Calu3 (cell line): ENCODE measurements around the gene TCERG1. TPM values are rescaled to one million over a fixed set of nuclear protein-coding genes. Genes with fewer than 3 reads are reported as not detected.

Experiments
- BruUV-seq: library from RNA; stranded (reverse); fragments of 400-500 nt; replicated peaks from 2 replicates; lab custom pipeline; 2021; lab: Mats Ljungman, UMichigan
- CTCF ChIA-PET: fragments of 300-600 bp; sonication (Branson Sonifier 250); formaldehyde crosslinking; loops from one replicate; lab custom pipeline; 2022; ENCODE audit warnings: antibody characterized with exemption; lab: Charles Lee
- DNase-seq: peaks from one replicate; pipeline ENCODE4 v3.0.0; 2022
- H3K27ac Mint-ChIP-seq: one replicate; pipeline ENCODE4 v1.8.0; 2022; ENCODE audit warnings: mixed read lengths; ENCODE audit not compliant: unreplicated experiment
- H3K27me3 Mint-ChIP-seq: one replicate; pipeline ENCODE4 v1.8.0; 2022; ENCODE audit warnings: mixed read lengths; ENCODE audit not compliant: unreplicated experiment
- H3K36me3 Mint-ChIP-seq: one replicate; pipeline ENCODE4 v1.8.0; 2022; ENCODE audit warnings: mild to moderate bottlenecking, moderate library complexity, mixed read lengths; ENCODE audit not compliant: insufficient read depth, unreplicated experiment
- H3K4me1 Mint-ChIP-seq: one replicate; pipeline ENCODE4 v1.8.0; 2022; ENCODE audit warnings: mild to moderate bottlenecking, low read depth, mixed read lengths; ENCODE audit not compliant: unreplicated experiment
- H3K4me3 Mint-ChIP-seq: one replicate; pipeline ENCODE4 v1.8.0; 2022; ENCODE audit warnings: mild to moderate bottlenecking, low read depth, moderate library complexity, mixed read lengths; ENCODE audit not compliant: unreplicated experiment
- H3K9me3 Mint-ChIP-seq: one replicate; pipeline ENCODE4 v1.8.0; 2022; ENCODE audit warnings: low read depth, mixed read lengths; ENCODE audit not compliant: unreplicated experiment
- CTCF ChIP-seq: fragments of 200-600 bp; IDR thresholded peaks from one replicate; pipeline ENCODE4 v1.8.0; 2022; ENCODE audit warnings: antibody characterized with exemption; ENCODE audit not compliant: unreplicated experiment
- intact Hi-C: fragments of 100-400 bp; cut with micrococcal nuclease; formaldehyde crosslinking; loops from one replicate; pipeline ENCODE4 v1.10.0; 2022; ENCODE audit not compliant: unreplicated experiment
- total RNA-seq: library from RNA; stranded (reverse); gene quantifications from 2 replicates; pipeline ENCODE4 v1.2.3, GENCODE V29; 2022

Gene TCERG1
- total RNA-seq, 1 experiment from 2014 or later, result 133 TPM

- DNase-seq, result no peak
- Mint-ChIP-seq H3K27ac (no peak overlapping the region), H3K27me3 (peaks cover 41% of the 10 kb centered on the region), H3K9me3 (no peaks in the 10 kb centered on the region), H3K4me1 (peaks cover 3% of the 10 kb centered on the region), H3K4me3 (no peak overlapping the region), H3K36me3 (no peaks in the 10 kb centered on the region)
- TF ChIP-seq CTCF, result no peak
- intact Hi-C loops, result loop anchor here (1.0 to 10.0 kb wide), 3 partner anchors 136 to 300 kb away; partner anchors contain the start of gene RBM27
- CTCF ChIA-PET, result interaction anchor here (1.0 kb wide), 1 partner anchor 141 kb away, joined by 3 read pairs; no protein-coding TSS in a partner anchor
- BruUV-seq, result no TSS peak
These were observed 19.5 kb upstream of the TCERG1 start for GRCh38 chr5:146427619-146427997.

GRCh38 chr5:146428658-146429057, 18.5 kb upstream of the TCERG1 start:
- Mint-ChIP-seq H3K4me1 (peaks cover 8% of the 10 kb centered on the region), H3K36me3 (no peaks in the 10 kb centered on the region), H3K4me3 (no peak overlapping the region), H3K27me3 (peaks cover 41% of the 10 kb centered on the region), H3K27ac (no peak overlapping the region), H3K9me3 (no peaks in the 10 kb centered on the region)
- no peak for DNase-seq
- CTCF ChIA-PET, result no interaction called here
- intact Hi-C loops, result loop anchor here (5.0 to 10.0 kb wide), 2 partner anchors 224 to 301 kb away; partner anchors contain the start of gene RBM27
- BruUV-seq, result no TSS peak
- no peak for TF ChIP-seq CTCF

GRCh38 chr5:146440353-146440752, 6.8 kb upstream of the TCERG1 start:
- H3K36me3 Mint-ChIP-seq, result no peaks in the 10 kb centered on the region
- TF ChIP-seq CTCF, result no peak
- H3K27me3 Mint-ChIP-seq, result peaks cover 14% of the 10 kb centered on the region
- intact Hi-C loops, result no loop called here
- no TSS peak for BruUV-seq
- no peak overlapping the region for H3K27ac Mint-ChIP-seq
- H3K9me3 Mint-ChIP-seq, result no peaks in the 10 kb centered on the region
- no peak overlapping the region for H3K4me3 Mint-ChIP-seq
- no peak for DNase-seq
- CTCF ChIA-PET, result no interaction called here
- H3K4me1 Mint-ChIP-seq, result no peaks in the 10 kb centered on the region

- Mint-ChIP-seq H3K27me3 (peaks cover 14% of the 10 kb centered on the region), H3K4me3 (no peak overlapping the region), H3K9me3 (no peaks in the 10 kb centered on the region), H3K36me3 (no peaks in the 10 kb centered on the region), H3K4me1 (no peaks in the 10 kb centered on the region), H3K27ac (no peak overlapping the region)
- BruUV-seq, result no TSS peak
- no peak for DNase-seq
- CTCF ChIA-PET, result no interaction called here
- intact Hi-C loops, result no loop called here
- TF ChIP-seq CTCF, result no peak
These were observed 6.2 kb upstream of the TCERG1 start for GRCh38 chr5:146440870-146441495.
